Measurements from ENCODE around the gene LRRC15.

GRCh38 chr3:194364314-194364651 is 5.3 kb downstream of the LRRC15 start:
- TF ChIP-seq, protein P1, sequence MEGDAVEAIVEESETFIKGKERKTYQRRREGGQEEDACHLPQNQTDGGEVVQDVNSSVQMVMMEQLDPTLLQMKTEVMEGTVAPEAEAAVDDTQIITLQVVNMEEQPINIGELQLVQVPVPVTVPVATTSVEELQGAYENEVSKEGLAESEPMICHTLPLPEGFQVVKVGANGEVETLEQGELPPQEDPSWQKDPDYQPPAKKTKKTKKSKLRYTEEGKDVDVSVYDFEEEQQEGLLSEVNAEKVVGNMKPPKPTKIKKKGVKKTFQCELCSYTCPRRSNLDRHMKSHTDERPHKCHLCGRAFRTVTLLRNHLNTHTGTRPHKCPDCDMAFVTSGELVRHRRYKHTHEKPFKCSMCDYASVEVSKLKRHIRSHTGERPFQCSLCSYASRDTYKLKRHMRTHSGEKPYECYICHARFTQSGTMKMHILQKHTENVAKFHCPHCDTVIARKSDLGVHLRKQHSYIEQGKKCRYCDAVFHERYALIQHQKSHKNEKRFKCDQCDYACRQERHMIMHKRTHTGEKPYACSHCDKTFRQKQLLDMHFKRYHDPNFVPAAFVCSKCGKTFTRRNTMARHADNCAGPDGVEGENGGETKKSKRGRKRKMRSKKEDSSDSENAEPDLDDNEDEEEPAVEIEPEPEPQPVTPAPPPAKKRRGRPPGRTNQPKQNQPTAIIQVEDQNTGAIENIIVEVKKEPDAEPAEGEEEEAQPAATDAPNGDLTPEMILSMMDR (IDR thresholded peaks at IDR 0.05) = no peak
- no peak for TF ChIP-seq POLR2AphosphoS5 (IDR thresholded peaks at IDR 0.05)
- TF ChIP-seq POLR2A (IDR thresholded peaks at IDR 0.05) = no peak
- no peak for TF ChIP-seq EP300 (IDR thresholded peaks at IDR 0.05)
